Keratinocyte (primary cell): ENCODE measurements around the gene MAP3K6. TPM values are rescaled to one million over a fixed set of nuclear protein-coding genes. Genes with fewer than 3 reads are reported as not detected.

Source experiments
- DNase-seq: peaks from one replicate; pipeline ENCODE4 v3.0.0-alpha.2; 2011; ENCODE audit warnings: low read depth, missing footprints, low spot score
- FAIRE-seq: peaks from 2 replicates; lab custom pipeline; 2011; peaks lifted over from hg19 to GRCh38; lab: Jason Lieb, UNC
- H2AFZ ChIP-seq: 2 replicates; pipeline ENCODE4 v1.6.0; 2012; ENCODE audit warnings: low read length, control low read depth, inconsistent platforms; ENCODE audit not compliant: control insufficient read depth
- H3K27ac ChIP-seq: 2 replicates; pipeline ENCODE4 v1.5.1; 2011; ENCODE audit warnings: low read length; ENCODE audit not compliant: control insufficient read depth, insufficient read depth
- H3K27me3 ChIP-seq: 3 replicates; pipeline ENCODE4 v1.6.0; 2011; ENCODE audit warnings: low read length; ENCODE audit not compliant: control insufficient read depth, insufficient read depth; ENCODE audit errors: extremely low read depth
- H3K36me3 ChIP-seq, 2 experiments: 2 replicates in 1 of 2; 3 replicates in 1 of 2; pipeline ENCODE4 v1.5.1; 2011; ENCODE audit warnings: low read length in 2 of 2, mild to moderate bottlenecking in 1 of 2; ENCODE audit not compliant: control insufficient read depth in 2 of 2, insufficient read depth in 2 of 2; ENCODE audit errors: extremely low read depth in 1 of 2
- H3K4me1 ChIP-seq: 3 replicates; pipeline ENCODE4 v1.5.1; 2011; ENCODE audit warnings: low read length; ENCODE audit not compliant: control insufficient read depth, insufficient read depth; ENCODE audit errors: extremely low read depth
- H3K4me2 ChIP-seq: 3 replicates; pipeline ENCODE4 v1.6.0; 2011; ENCODE audit warnings: low read depth, low read length; ENCODE audit not compliant: control insufficient read depth, insufficient read depth; ENCODE audit errors: extremely low read depth
- H3K4me3 ChIP-seq, 3 experiments: fragments of 200-600 bp in 1 of 3; sonication (generic) in 1 of 3; 2 replicates in 2 of 3; 3 replicates in 1 of 3; pipeline ENCODE4 v1.5.1; 2011 to 2016; ENCODE audit warnings: low read length in 3 of 3, mild to moderate bottlenecking in 3 of 3, control low read depth in 2 of 3, inconsistent platforms in 1 of 3, low read depth in 1 of 3, mixed read lengths in 1 of 3, mixed run types in 1 of 3, moderate library complexity in 1 of 3; ENCODE audit not compliant: control insufficient read depth in 2 of 3, insufficient read depth in 2 of 3; ENCODE audit errors: extremely low read depth in 1 of 3
- H3K79me2 ChIP-seq: 2 replicates; pipeline ENCODE4 v1.6.0; 2012; ENCODE audit warnings: low read length; ENCODE audit not compliant: control insufficient read depth, insufficient read depth
- H3K9ac ChIP-seq: 3 replicates; pipeline ENCODE4 v1.6.0; 2011; ENCODE audit warnings: low read length; ENCODE audit not compliant: control insufficient read depth, insufficient read depth; ENCODE audit errors: extremely low read depth
- H3K9me1 ChIP-seq: 3 replicates; pipeline ENCODE4 v1.6.0; 2011; ENCODE audit warnings: low read length; ENCODE audit not compliant: control insufficient read depth, insufficient read depth; ENCODE audit errors: extremely low read depth
- H3K9me3 ChIP-seq: 2 replicates; pipeline ENCODE4 v1.5.1; 2012; ENCODE audit warnings: low read depth, low read length; ENCODE audit not compliant: control insufficient read depth
- H4K20me1 ChIP-seq: 3 replicates; pipeline ENCODE4 v1.6.0; 2011; ENCODE audit warnings: low read length; ENCODE audit not compliant: control insufficient read depth, insufficient read depth; ENCODE audit errors: extremely low read depth
- CTCF ChIP-seq, 3 experiments: IDR thresholded peaks in 1 of 3; conservative IDR thresholded peaks in 1 of 3; optimal IDR thresholded peaks in 1 of 3; 2 replicates in 2 of 3; 3 replicates in 1 of 3; pipeline versions ENCODE3 to v1.5.1; 2011; ENCODE audit warnings: low read length in 3 of 3, mild to moderate bottlenecking in 3 of 3, moderate library complexity in 2 of 3, control low read depth in 1 of 3, inconsistent platforms in 1 of 3; ENCODE audit not compliant: insufficient read depth in 2 of 3; ENCODE audit errors: extremely low read depth in 1 of 3
- EZH2 ChIP-seq: IDR thresholded peaks from one replicate; pipeline ENCODE4 v1.6.1; 2012; ENCODE audit warnings: inconsistent platforms, mild to moderate bottlenecking, low read length, moderate library complexity
- dilution Hi-C: fragments of 300-500 bp; cut with MboI; formaldehyde crosslinking; loops from one replicate; pipeline ENCODE4 v1.7.0; 2020; ENCODE audit warnings: low sequenced_read_pairs; ENCODE audit not compliant: extremely low pct_ligation_motif_present
- polyA plus RNA-seq, 5 experiments: library from polyadenylated mRNA; depleted of rRNA in 3 of 5; stranded (reverse) in 3 of 5; stranded (forward) in 1 of 5; unstranded in 1 of 5; fragments of >200 nt; gene quantifications; 1 replicate in 1 of 5; 2 replicates in 3 of 5; 3 replicates in 1 of 5; pipeline versions ENCODE4 v1.2.1 to v1.2.3, GENCODE V29; 2011 to 2012; ENCODE audit warnings: missing spikeins in 2 of 5, low read depth in 1 of 5, low replicate concordance in 1 of 5

Gene MAP3K6
- polyA plus RNA-seq, 1 donor (not counting 4 experiments of a cell fraction or from before 2014, with no cell fraction given) = 13.4 TPM

GRCh38 chr1:27361044-27361402 lies 5.7 kb downstream of the MAP3K6 start:
- H4K20me1 ChIP-seq = peaks cover 3% of the 10 kb centered on the region
- H3K9ac ChIP-seq = no peak overlapping the region
- peaks cover 12% of the 10 kb centered on the region for H3K79me2 ChIP-seq
- peaks cover 25 to 33% of the 10 kb centered on the region in 2 experiments for H3K36me3 ChIP-seq
- no peak overlapping the region for H3K4me2 ChIP-seq
- no peak overlapping the region for H3K4me3 ChIP-seq
- no peaks in the 10 kb centered on the region for H3K9me3 ChIP-seq
- H3K27me3 ChIP-seq = no peaks in the 10 kb centered on the region
- H3K4me1 ChIP-seq = peaks cover 13% of the 10 kb centered on the region
- no peak for FAIRE-seq
- no peak for TF ChIP-seq EZH2
- TF ChIP-seq CTCF (optimal IDR thresholded peaks at IDR 0.05 in 1 of 3, IDR thresholded peaks at IDR 0.05 in 1 of 3, conservative IDR thresholded peaks at IDR 0.05 in 1 of 3; ENCODE audit: extremely low read depth in 1 of 3, insufficient read depth in 2 of 3, low read length in 3 of 3) = no peak
- H3K9me1 ChIP-seq = no peaks in the 10 kb centered on the region
- no peak for DNase-seq
- H2AFZ ChIP-seq = no peak overlapping the region
- dilution Hi-C loops = no loop called here
- no peak overlapping the region for H3K27ac ChIP-seq

GRCh38 chr1:27360159-27361043 lies 6.4 kb downstream of the MAP3K6 start:
- DNase-seq (no peak), FAIRE-seq (no peak)
- Histone ChIP-seq H3K79me2 (peaks cover 12% of the 10 kb centered on the region), H3K9me1 (no peaks in the 10 kb centered on the region), H3K27ac (no peak overlapping the region), H4K20me1 (peaks cover 3% of the 10 kb centered on the region), H3K4me3 (no peak overlapping the region), H3K27me3 (no peaks in the 10 kb centered on the region), H3K4me1 (peaks cover 13% of the 10 kb centered on the region), H3K36me3 (peaks cover 29 to 39% of the 10 kb centered on the region in 2 experiments), H3K4me2 (no peak overlapping the region), H2AFZ (no peak overlapping the region), H3K9me3 (no peaks in the 10 kb centered on the region), H3K9ac (no peak overlapping the region)
- TF ChIP-seq EZH2 (no peak), CTCF (optimal IDR thresholded peaks at IDR 0.05 in 1 of 3, IDR thresholded peaks at IDR 0.05 in 1 of 3, conservative IDR thresholded peaks at IDR 0.05 in 1 of 3; ENCODE audit: extremely low read depth in 1 of 3, insufficient read depth in 2 of 3, low read length in 3 of 3) (no peak)
- dilution Hi-C loops = no loop called here
